ENCODE data around the gene STMN1.
"Not testable (repeated sequence)": the region's sequence is repeated elsewhere in the genome, so short reads cannot be mapped to it uniquely, and the experiment has no call there.

The STMN1 gene

GRCh38 chr1:25905680-25906643, at the start of gene STMN1:
TSS of gene STMN1 (minus strand) at chr1:25906419. CDS start at chr1:25904676, 1,743 bp downstream.
- H3K4me3 Mint-ChIP-seq: peak within 1 kb of the TSS; percentile 80
- intact Hi-C loops (cut with micrococcal nuclease): loop anchor here (1.0 kb wide), 1 partner anchor 92 kb away; the partner anchor contains the start of gene PAFAH2
- H3K36me3 Mint-ChIP-seq (ENCODE audit: low read depth): peaks cover 3% of the 10 kb centered on the region
- peaks cover 27% of the 10 kb centered on the region for H3K27me3 Mint-ChIP-seq
- no peaks in the 10 kb centered on the region for H3K9me3 Mint-ChIP-seq
- peaks cover 17% of the 10 kb centered on the region for H3K4me1 Mint-ChIP-seq (ENCODE audit: low read depth)
- H3K27ac Mint-ChIP-seq: peak within 1 kb of the TSS; percentile 76

- peaks cover 3% of the 10 kb centered on the region for H3K27me3 Mint-ChIP-seq
- no peaks in the 10 kb centered on the region for H3K9me3 Mint-ChIP-seq
- no peak overlapping the region for H3K27ac Mint-ChIP-seq
- H3K36me3 Mint-ChIP-seq (ENCODE audit: low read depth): peaks cover 27% of the 10 kb centered on the region
- intact Hi-C loops (cut with micrococcal nuclease): no loop called here
- H3K4me3 Mint-ChIP-seq: no peak overlapping the region
- H3K4me1 Mint-ChIP-seq (ENCODE audit: low read depth): peaks cover 6% of the 10 kb centered on the region
Observed at GRCh38 chr1:25955553-25955952, 49.3 kb upstream of the STMN1 start.

- peaks cover 15% of the 10 kb centered on the region for H3K36me3 Mint-ChIP-seq (ENCODE audit: low read depth)
- H3K4me1 Mint-ChIP-seq (ENCODE audit: low read depth): peaks cover 6% of the 10 kb centered on the region
- no peak overlapping the region for H3K27ac Mint-ChIP-seq
- no peaks in the 10 kb centered on the region for H3K9me3 Mint-ChIP-seq
- intact Hi-C loops (cut with micrococcal nuclease): no loop called here
- H3K27me3 Mint-ChIP-seq: peaks cover 3% of the 10 kb centered on the region
- H3K4me3 Mint-ChIP-seq: no peak overlapping the region
Observed at GRCh38 chr1:25954282-25954938, 48.2 kb upstream of the STMN1 start.

- Mint-ChIP-seq H3K36me3 (ENCODE audit: low read depth) (peaks cover under 1% of the 10 kb centered on the region), H3K9me3 (no peaks in the 10 kb centered on the region), H3K4me3 (no peak overlapping the region), H3K27me3 (peaks cover 3% of the 10 kb centered on the region), H3K4me1 (ENCODE audit: low read depth) (peaks cover 6% of the 10 kb centered on the region), H3K27ac (no peak overlapping the region)
- intact Hi-C loops (cut with micrococcal nuclease): no loop called here
Observed at GRCh38 chr1:25952841-25953401, 46.7 kb upstream of the STMN1 start.

GRCh38 chr1:25948641-25949040, 42.4 kb upstream of the STMN1 start:
- intact Hi-C loops (cut with micrococcal nuclease): no loop called here
- Mint-ChIP-seq H3K9me3 (peaks cover 10% of the 10 kb centered on the region), H3K36me3 (ENCODE audit: low read depth) (no peaks in the 10 kb centered on the region), H3K27me3 (peaks cover 3% of the 10 kb centered on the region), H3K4me1 (ENCODE audit: low read depth) (peaks cover 3% of the 10 kb centered on the region), H3K4me3 (no peak overlapping the region), H3K27ac (no peak overlapping the region)

GRCh38 chr1:25947027-25947426, 40.8 kb upstream of the STMN1 start:
- intact Hi-C loops (cut with micrococcal nuclease): no loop called here
- H3K36me3 Mint-ChIP-seq (ENCODE audit: low read depth): no peaks in the 10 kb centered on the region
- H3K4me1 Mint-ChIP-seq (ENCODE audit: low read depth): no peaks in the 10 kb centered on the region
- H3K9me3 Mint-ChIP-seq: peaks cover 27% of the 10 kb centered on the region
- H3K4me3 Mint-ChIP-seq: no peak overlapping the region
- H3K27me3 Mint-ChIP-seq: peaks cover 1% of the 10 kb centered on the region
- no peak overlapping the region for H3K27ac Mint-ChIP-seq

- no peak overlapping the region for H3K27ac Mint-ChIP-seq
- peaks cover 1% of the 10 kb centered on the region for H3K27me3 Mint-ChIP-seq
- no peaks in the 10 kb centered on the region for H3K36me3 Mint-ChIP-seq (ENCODE audit: low read depth)
- H3K9me3 Mint-ChIP-seq: peaks cover 27% of the 10 kb centered on the region
- H3K4me1 Mint-ChIP-seq (ENCODE audit: low read depth): no peaks in the 10 kb centered on the region
- intact Hi-C loops (cut with micrococcal nuclease): no loop called here
- no peak overlapping the region for H3K4me3 Mint-ChIP-seq
Observed at GRCh38 chr1:25945761-25946160, 39.5 kb upstream of the STMN1 start.

- Mint-ChIP-seq H3K27me3 (peaks cover 1% of the 10 kb centered on the region), H3K36me3 (ENCODE audit: low read depth) (no peaks in the 10 kb centered on the region), H3K9me3 (peaks cover 27% of the 10 kb centered on the region), H3K4me3 (no peak overlapping the region), H3K27ac (no peak overlapping the region), H3K4me1 (ENCODE audit: low read depth) (no peaks in the 10 kb centered on the region)
- intact Hi-C loops (cut with micrococcal nuclease): no loop called here
Observed at GRCh38 chr1:25944986-25945385, 38.8 kb upstream of the STMN1 start.

- intact Hi-C loops (cut with micrococcal nuclease); H3K36me3 Mint-ChIP-seq (ENCODE audit: low read depth); H3K27ac Mint-ChIP-seq; H3K4me3 Mint-ChIP-seq; H3K27me3 Mint-ChIP-seq; H3K4me1 Mint-ChIP-seq (ENCODE audit: low read depth): not testable (repeated sequence)
- peaks cover 27% of the 10 kb centered on the region for H3K9me3 Mint-ChIP-seq
Observed at GRCh38 chr1:25943511-25943910, 37.3 kb upstream of the STMN1 start.

- no peak overlapping the region for H3K4me3 Mint-ChIP-seq
- intact Hi-C loops (cut with micrococcal nuclease): no loop called here
- H3K36me3 Mint-ChIP-seq (ENCODE audit: low read depth): no peaks in the 10 kb centered on the region
- H3K4me1 Mint-ChIP-seq (ENCODE audit: low read depth): peaks cover 20% of the 10 kb centered on the region
- no peaks in the 10 kb centered on the region for H3K9me3 Mint-ChIP-seq
- H3K27ac Mint-ChIP-seq: no peak overlapping the region
- H3K27me3 Mint-ChIP-seq: peaks cover 7% of the 10 kb centered on the region
Observed at GRCh38 chr1:25936947-25937346, 30.7 kb upstream of the STMN1 start.

GRCh38 chr1:25933479-25934365, 27.5 kb upstream of the STMN1 start:
- H3K27me3 Mint-ChIP-seq: peaks cover 9% of the 10 kb centered on the region
- no peaks in the 10 kb centered on the region for H3K36me3 Mint-ChIP-seq (ENCODE audit: low read depth)
- H3K9me3 Mint-ChIP-seq: no peaks in the 10 kb centered on the region
- intact Hi-C loops (cut with micrococcal nuclease): no loop called here
- no peak overlapping the region for H3K4me3 Mint-ChIP-seq
- no peak overlapping the region for H3K27ac Mint-ChIP-seq
- peaks cover 50% of the 10 kb centered on the region for H3K4me1 Mint-ChIP-seq (ENCODE audit: low read depth)

GRCh38 chr1:25932811-25933400, 26.7 kb upstream of the STMN1 start:
- H3K36me3 Mint-ChIP-seq (ENCODE audit: low read depth); intact Hi-C loops (cut with micrococcal nuclease); H3K9me3 Mint-ChIP-seq: not testable (repeated sequence)

GRCh38 chr1:25932321-25932720, 26.1 kb upstream of the STMN1 start:
- Mint-ChIP-seq H3K27ac (no peak overlapping the region), H3K36me3 (ENCODE audit: low read depth) (no peaks in the 10 kb centered on the region)

More at GRCh38 chr1:25932811-25933400, 26.7 kb upstream of the STMN1 start:
- peaks cover 54% of the 10 kb centered on the region for H3K4me1 Mint-ChIP-seq (ENCODE audit: low read depth)
- not testable (repeated sequence) for H3K27ac Mint-ChIP-seq, H3K27me3 Mint-ChIP-seq, H3K4me3 Mint-ChIP-seq

More at GRCh38 chr1:25932321-25932720, 26.1 kb upstream of the STMN1 start:
- intact Hi-C loops (cut with micrococcal nuclease): no loop called here
- Mint-ChIP-seq H3K9me3 (no peaks in the 10 kb centered on the region), H3K4me1 (ENCODE audit: low read depth) (peaks cover 59% of the 10 kb centered on the region), H3K4me3 (no peak overlapping the region), H3K27me3 (peaks cover 9% of the 10 kb centered on the region)
